ENCODE data around the gene APOA4. TPM values are rescaled to one million over a fixed set of nuclear protein-coding genes. Genes with fewer than 3 reads are reported as not detected.

APOA4 gene
- not detected for total RNA-seq

- ATAC-seq (no peak), DNase-seq (no peak)
- Mint-ChIP-seq H3K9me3 (no peaks in the 10 kb centered on the region), H3K27ac (no peak within 1 kb of the TSS), H3K36me3 (ENCODE audit: low read depth) (no peaks in the 10 kb centered on the region), H3K4me1 (ENCODE audit: low read depth) (no peaks in the 10 kb centered on the region), H3K27me3 (no peaks in the 10 kb centered on the region), H3K4me3 (no peak within 1 kb of the TSS)
- ChIA-PET POLR2A (interaction anchor here (1.0 to 1.8 kb wide), 2 partner anchors 7 to 12 kb away, joined by 3 to 4 read pairs; no protein-coding TSS in a partner anchor), CTCF (interaction anchor here (0.8 to 1.7 kb wide), 4 partner anchors 10 to 91 kb away, joined by 3 to 8 read pairs (median 4); partner anchors contain the start of gene APOA5)
- intact Hi-C loops (cut with micrococcal nuclease) = no loop called here
- TF ChIP-seq CTCF (IDR thresholded peaks at IDR 0.05) = no peak
These were observed at the start of gene APOA4 for GRCh38 chr11:116823031-116823843. APOA4 (minus strand) TSS chr11:116823304; CDS start chr11:116823191, 113 bp downstream.

GRCh38 chr11:116871248-116871647 lies 48.1 kb upstream of the APOA4 start:
- no peak for TF ChIP-seq CTCF (IDR thresholded peaks at IDR 0.05)

GRCh38 chr11:116870054-116870453 lies 47.0 kb upstream of the APOA4 start:
- H3K27me3 Mint-ChIP-seq = no peaks in the 10 kb centered on the region
- CTCF ChIA-PET = interaction anchor here (0.9 to 1.6 kb wide), 3 partner anchors 77 to 236 kb away, joined by 3 to 6 read pairs (median 4); no protein-coding TSS in a partner anchor
- H3K4me3 Mint-ChIP-seq = no peak overlapping the region
- peaks cover 9% of the 10 kb centered on the region for H3K4me1 Mint-ChIP-seq (ENCODE audit: low read depth)
- intact Hi-C loops (cut with micrococcal nuclease) = no loop called here
- H3K36me3 Mint-ChIP-seq (ENCODE audit: low read depth) = peaks cover 31% of the 10 kb centered on the region
- POLR2A ChIA-PET = interaction anchor here (0.6 kb wide), 1 partner anchor 218 kb away, joined by 3 read pairs; no protein-coding TSS in a partner anchor
- DNase-seq = no peak
- ATAC-seq = peak; percentile 24
- no peaks in the 10 kb centered on the region for H3K9me3 Mint-ChIP-seq
- peak overlapping the region; percentile 26 for H3K27ac Mint-ChIP-seq
- no peak for TF ChIP-seq CTCF (IDR thresholded peaks at IDR 0.05)

More at GRCh38 chr11:116871248-116871647, 48.1 kb upstream of the APOA4 start:
- no peak for ATAC-seq
- Mint-ChIP-seq H3K27me3 (no peaks in the 10 kb centered on the region), H3K4me3 (no peak overlapping the region), H3K9me3 (no peaks in the 10 kb centered on the region), H3K27ac (no peak overlapping the region), H3K36me3 (ENCODE audit: low read depth) (peaks cover 29% of the 10 kb centered on the region), H3K4me1 (ENCODE audit: low read depth) (peaks cover 9% of the 10 kb centered on the region)
- POLR2A ChIA-PET = no interaction called here
- CTCF ChIA-PET = interaction anchor here (0.9 to 1.6 kb wide), 2 partner anchors 78 to 139 kb away, joined by 3 read pairs; no protein-coding TSS in a partner anchor
- no peak for DNase-seq
- intact Hi-C loops (cut with micrococcal nuclease) = no loop called here

GRCh38 chr11:116869610-116870009 lies 46.5 kb upstream of the APOA4 start:
- TF ChIP-seq CTCF (IDR thresholded peaks at IDR 0.05) = no peak
- H3K4me1 Mint-ChIP-seq (ENCODE audit: low read depth) = peaks cover 9% of the 10 kb centered on the region
- H3K4me3 Mint-ChIP-seq = no peak overlapping the region
- H3K27me3 Mint-ChIP-seq = no peaks in the 10 kb centered on the region
- DNase-seq (no peak), ATAC-seq (no peak)
- intact Hi-C loops (cut with micrococcal nuclease) = no loop called here
- CTCF ChIA-PET = interaction anchor here (1.1 to 1.6 kb wide), 2 partner anchors 77 to 236 kb away, joined by 3 to 6 read pairs; no protein-coding TSS in a partner anchor
- peak overlapping the region; percentile 26 for H3K27ac Mint-ChIP-seq
- peaks cover 30% of the 10 kb centered on the region for H3K36me3 Mint-ChIP-seq (ENCODE audit: low read depth)
- POLR2A ChIA-PET = interaction anchor here (0.6 kb wide), 1 partner anchor 219 kb away, joined by 3 read pairs; no protein-coding TSS in a partner anchor
- no peaks in the 10 kb centered on the region for H3K9me3 Mint-ChIP-seq

GRCh38 chr11:116868066-116868465 lies 45.0 kb upstream of the APOA4 start:
- TF ChIP-seq CTCF (IDR thresholded peaks at IDR 0.05) = no peak
- ChIA-PET CTCF (interaction anchor here (0.8 to 1.9 kb wide), 3 partner anchors 12 to 238 kb away, joined by 3 to 7 read pairs (median 4); no protein-coding TSS in a partner anchor), POLR2A (interaction anchor here (1.2 kb wide), 1 partner anchor 9 kb away, joined by 4 read pairs; no protein-coding TSS in a partner anchor)
- ATAC-seq (no peak), DNase-seq (no peak)
- Mint-ChIP-seq H3K36me3 (ENCODE audit: low read depth) (peaks cover 33% of the 10 kb centered on the region), H3K27me3 (no peaks in the 10 kb centered on the region), H3K27ac (no peak overlapping the region), H3K4me3 (no peak overlapping the region), H3K9me3 (no peaks in the 10 kb centered on the region), H3K4me1 (ENCODE audit: low read depth) (peaks cover 9% of the 10 kb centered on the region)
- intact Hi-C loops (cut with micrococcal nuclease) = no loop called here
